H1 (cell line): ENCODE results near the gene FRMD4A. TPM values are rescaled to one million over a fixed set of nuclear protein-coding genes. Genes with fewer than 3 reads are reported as not detected.

Experiments
- CTCF ChIA-PET: fragments of 300-600 bp; sonication (Branson Sonifier 250); formaldehyde crosslinking; loops from one replicate; lab custom pipeline; 2021; ENCODE audit not compliant: partially characterized antibody; lab: Charles Lee
- POLR2A ChIA-PET: fragments of 300-600 bp; sonication (Branson Sonifier 250); formaldehyde crosslinking; loops from one replicate; lab custom pipeline; 2021; ENCODE audit warnings: inconsistent platforms; ENCODE audit not compliant: partially characterized antibody; lab: Charles Lee
- DNase-seq, 2 experiments: peaks; one replicate each; pipeline versions ENCODE4 v3.0.0 to v3.0.0-alpha.2; 2010 to 2022; ENCODE audit warnings: low spot score in 2 of 2, low read depth in 1 of 2, mixed read lengths in 1 of 2
- FAIRE-seq: peaks from 2 replicates; lab custom pipeline; 2011; peaks lifted over from hg19 to GRCh38; lab: Jason Lieb, UNC
- H2AFZ ChIP-seq: 2 replicates; pipeline ENCODE4 v1.8.1; 2012; ENCODE audit warnings: low read length, inconsistent platforms
- H2AK5ac ChIP-seq: 2 replicates; pipeline ENCODE4 v1.6.1; 2013; ENCODE audit warnings: low read depth, low read length
- H2BK120ac ChIP-seq: replicated peaks from 2 replicates; pipeline ENCODE3; 2013; ENCODE audit warnings: low read depth, low read length, inconsistent platforms
- H2BK12ac ChIP-seq: 2 replicates; pipeline ENCODE4 v1.6.1; 2013; ENCODE audit warnings: low read depth, low read length
- H2BK15ac ChIP-seq: 2 replicates; pipeline ENCODE4 v1.6.1; 2013; ENCODE audit warnings: low read length
- H2BK20ac ChIP-seq: 2 replicates; pipeline ENCODE4 v1.6.1; 2013; ENCODE audit warnings: low read length
- H2BK5ac ChIP-seq: 2 replicates; pipeline ENCODE4 v1.6.1; 2013; ENCODE audit warnings: low read depth, low read length
- H3K14ac ChIP-seq: 2 replicates; pipeline ENCODE4 v1.6.1; 2013; ENCODE audit warnings: inconsistent platforms; ENCODE audit not compliant: insufficient read length
- H3K18ac ChIP-seq: 2 replicates; pipeline ENCODE4 v1.6.1; 2013; ENCODE audit warnings: low read length; ENCODE audit errors: extremely low read depth
- H3K23ac ChIP-seq: 2 replicates; pipeline ENCODE4 v1.6.1; 2013; ENCODE audit warnings: inconsistent platforms; ENCODE audit not compliant: insufficient read length
- H3K23me2 ChIP-seq: 2 replicates; pipeline ENCODE4 v1.6.1; 2013; ENCODE audit warnings: low read depth, low read length
- H3K27ac ChIP-seq: 2 replicates; pipeline ENCODE4 v1.6.1; 2011; ENCODE audit warnings: low read depth, low read length, inconsistent platforms
- H3K27me3 ChIP-seq, 4 experiments: replicated peaks in 1 of 4; 1 replicate in 1 of 4; 2 replicates in 3 of 4; pipeline versions ENCODE4 v1.6.1 to v1.8.1; 2011 to 2013; ENCODE audit warnings: low read length in 3 of 4, mild to moderate bottlenecking in 3 of 4, inconsistent platforms in 2 of 4, mixed read lengths in 2 of 4, moderate library complexity in 1 of 4; ENCODE audit not compliant: control insufficient read depth in 3 of 4, insufficient read depth in 3 of 4; ENCODE audit errors: extremely low read depth in 1 of 4
- H3K36me3 ChIP-seq, 4 experiments: 2 replicates each; pipeline versions ENCODE4 v1.6.1 to v1.8.1; 2011 to 2013; ENCODE audit warnings: mild to moderate bottlenecking in 4 of 4, low read length in 3 of 4, moderate library complexity in 2 of 4, control low read depth in 1 of 4, inconsistent platforms in 1 of 4; ENCODE audit not compliant: insufficient read depth in 4 of 4, control insufficient read depth in 2 of 4
- H3K4ac ChIP-seq: replicated peaks from 2 replicates; pipeline ENCODE3; 2013; ENCODE audit warnings: low read length, low read depth, mixed read lengths, inconsistent platforms; ENCODE audit not compliant: insufficient read length
- H3K4me1 ChIP-seq, 4 experiments: replicated peaks in 1 of 4; 1 replicate in 1 of 4; 2 replicates in 3 of 4; pipeline versions ENCODE4 v1.6.1 to v1.8.1; 2011 to 2013; ENCODE audit warnings: low read length in 3 of 4, inconsistent platforms in 2 of 4, mixed read lengths in 1 of 4; ENCODE audit not compliant: insufficient read depth in 4 of 4, control insufficient read depth in 3 of 4
- H3K4me2 ChIP-seq, 2 experiments: 2 replicates each; pipeline versions ENCODE4 v1.6.1 to v1.8.1; 2011 to 2013; ENCODE audit warnings: low read depth in 2 of 2, low read length in 2 of 2, control low read depth in 1 of 2, inconsistent platforms in 1 of 2, mild to moderate bottlenecking in 1 of 2; ENCODE audit not compliant: insufficient read depth in 1 of 2
- H3K4me3 ChIP-seq, 4 experiments: fragments of 200-600, 300-600 bp in 1 of 4; sonication (generic), shearing (Covaris generic), sonication (Bioruptor Twin) in 1 of 4; 2 replicates each; pipeline versions ENCODE4 v1.5.1 to v1.8.1; 2011 to 2016; ENCODE audit warnings: low read length in 4 of 4, low read depth in 3 of 4, control low read depth in 2 of 4, inconsistent platforms in 2 of 4, mild to moderate bottlenecking in 2 of 4, mixed read lengths in 1 of 4, moderate library complexity in 1 of 4; ENCODE audit not compliant: insufficient read depth in 2 of 4; ENCODE audit errors: extremely low read depth in 1 of 4
- H3K56ac ChIP-seq: replicated peaks from 2 replicates; pipeline ENCODE3; 2013; ENCODE audit warnings: low read depth, mild to moderate bottlenecking, mixed read lengths, low read length, inconsistent platforms; ENCODE audit not compliant: insufficient read length
- H3K79me1 ChIP-seq: 2 replicates; pipeline ENCODE4 v1.6.1; 2013; ENCODE audit warnings: low read depth, low read length, control low read depth
- H3K79me2 ChIP-seq, 2 experiments: 2 replicates each; pipeline versions ENCODE4 v1.6.1 to v1.8.1; 2012 to 2013; ENCODE audit warnings: low read length in 2 of 2, mild to moderate bottlenecking in 2 of 2, inconsistent platforms in 1 of 2; ENCODE audit not compliant: insufficient read depth in 2 of 2, control insufficient read depth in 1 of 2
- H3K9ac ChIP-seq, 4 experiments: replicated peaks in 1 of 4; 1 replicate in 1 of 4; 2 replicates in 3 of 4; pipeline versions ENCODE4 v1.6.1 to v1.8.1; 2011 to 2013; ENCODE audit warnings: low read depth in 3 of 4, low read length in 3 of 4, control low read depth in 2 of 4, mild to moderate bottlenecking in 2 of 4, moderate library complexity in 2 of 4, inconsistent platforms in 1 of 4; ENCODE audit errors: extremely low read depth in 1 of 4
- H3K9me3 ChIP-seq, 2 experiments: 2 replicates each; pipeline versions ENCODE4 v1.6.1 to v1.8.1; 2012 to 2013; ENCODE audit warnings: mild to moderate bottlenecking in 2 of 2, moderate library complexity in 2 of 2, control low read depth in 1 of 2, inconsistent platforms in 1 of 2, low read depth in 1 of 2, low read length in 1 of 2, mixed read lengths in 1 of 2; ENCODE audit not compliant: insufficient read depth in 2 of 2
- H4K20me1 ChIP-seq, 2 experiments: replicated peaks in 1 of 2; 2 replicates each; pipeline versions ENCODE3 to v1.8.1; 2011 to 2013; ENCODE audit warnings: inconsistent platforms in 2 of 2, low read length in 2 of 2, mild to moderate bottlenecking in 1 of 2; ENCODE audit not compliant: insufficient read depth in 2 of 2, control insufficient read depth in 1 of 2
- H4K5ac ChIP-seq: 2 replicates; pipeline ENCODE4 v1.6.1; 2013; ENCODE audit warnings: low read length, low read depth, mixed read lengths, inconsistent platforms; ENCODE audit not compliant: insufficient read length
- H4K8ac ChIP-seq: 2 replicates; pipeline ENCODE4 v1.8.0; 2013; ENCODE audit warnings: mild to moderate bottlenecking, moderate library complexity, low read length, inconsistent platforms; ENCODE audit not compliant: insufficient read depth; ENCODE audit errors: extremely low read depth
- H4K91ac ChIP-seq: replicated peaks from 2 replicates; pipeline ENCODE3; 2013; ENCODE audit warnings: low read length, mixed read lengths, inconsistent platforms; ENCODE audit not compliant: insufficient read length
- JUND ChIP-seq: IDR thresholded peaks from 2 replicates; pipeline ENCODE4 v1.6.1; 2011; ENCODE audit warnings: mild to moderate bottlenecking, improper control_type of control experiment, low read length
- WGBS, 2 experiments: shearing (Covaris generic) in 1 of 2; methylation state at CpG; one replicate each; pipeline versions ENCODE4 v1.1.6 to v1.1.7; 2013 to 2015; ENCODE audit warnings: low lambda C conversion rate in 2 of 2, mixed read lengths in 2 of 2, inconsistent platforms in 1 of 2, low coverage in 1 of 2, missing lambda C conversion rate in 1 of 2; ENCODE audit not compliant: insufficient replicate concordance in 2 of 2, insufficient coverage in 1 of 2, insufficient read length in 1 of 2; ENCODE audit errors: extremely low coverage in 1 of 2, missing lambda C conversion rate in 1 of 2; 5-methylcytosine and 5-hydroxymethylcytosine counted together
- polyA plus RNA-seq, 7 experiments: library from polyadenylated mRNA; depleted of rRNA in 3 of 7; stranded (reverse) in 5 of 7; unstranded in 2 of 7; fragments of >200 nt in 5 of 7; fragments of 200-250 nt in 2 of 7; gene quantifications; 1 replicate in 5 of 7; 2 replicates in 1 of 7; 4 replicates in 1 of 7; pipeline versions ENCODE4 v1.2.1 to v1.2.3, GENCODE V29; 2011 to 2013; ENCODE audit warnings: missing spikeins in 2 of 7, mixed read lengths in 2 of 7
- total RNA-seq: library from RNA; stranded (reverse); fragmentation: NEBNext Ultra II Directional; extraction: Animal tissue kit (Norgen Biotek cat#: 25700); gene quantifications from 2 replicates; pipeline ENCODE4 v1.2.1, GENCODE V29; 2021

The FRMD4A gene
- total and polyA plus RNA-seq, 2 of the 8 experiments (the other 6 are each of a cell fraction or from before 2014, with no cell fraction given): 38.6 to 39.6 TPM

GRCh38 chr10:14118953-14119352, 211.8 kb downstream of the FRMD4A start:
- H3K79me2 ChIP-seq: no peaks in the 10 kb centered on the region

More at GRCh38 chr10:14118953-14119352, 211.8 kb downstream of the FRMD4A start:
- Histone ChIP-seq H3K4me2 (no peak overlapping the region), H2BK5ac (no peak overlapping the region), H3K18ac (no peak overlapping the region), H2AK5ac (no peak overlapping the region), H3K56ac (no peak overlapping the region), H3K23me2 (no peaks in the 10 kb centered on the region), H3K9ac (no peak overlapping the region), H2BK12ac (no peak overlapping the region), H3K4me3 (no peak overlapping the region), H3K27ac (no peak overlapping the region), H2BK15ac (no peak overlapping the region), H3K9me3 (no peaks in the 10 kb centered on the region), H4K8ac (no peak overlapping the region), H2AFZ (no peak overlapping the region), H3K27me3 (no peaks in the 10 kb centered on the region), H2BK120ac (no peak overlapping the region), H3K14ac (no peak overlapping the region), H2BK20ac (no peak overlapping the region), H4K91ac (no peak overlapping the region), H3K4me1 (peaks cover 0 to 3% (median 0%) of the 10 kb centered on the region in 4 experiments; a peak in 1 of 7 replicates), H4K20me1 (no peaks in the 10 kb centered on the region), H3K79me1 (no peaks in the 10 kb centered on the region), H3K23ac (no peak overlapping the region), H4K5ac (no peak overlapping the region), H3K4ac (no peak overlapping the region), H3K36me3 (no peaks in the 10 kb centered on the region)
- DNase-seq: no peak
- ChIA-PET POLR2A (no interaction called here), CTCF (interaction anchor here (1.2 kb wide), 1 partner anchor 15 kb away, joined by 3 read pairs; no protein-coding TSS in a partner anchor)
- WGBS, 2 experiments: 91% methylated on average over 4 of the region's 4 CpGs; no CpG with 5 or more reads in 1 of the 2 experiments
- FAIRE-seq: no peak
- no peak for TF ChIP-seq JUND
